CD4-positive, CD25-positive, alpha-beta regulatory T cell (primary cell): Measurements from ENCODE around the gene MYMX. TPM values are rescaled to one million over a fixed set of nuclear protein-coding genes. Genes with fewer than 3 reads are reported as not detected.
A peak's percentile ranks its signal among the peaks of the same experiment; 100 is the strongest.

Experiments used
- ATAC-seq, 2 donors: fragments of 150-1000 bp; cut with Tn5 transposase; one replicate each; pipeline ENCODE4 v1.10.0; 2021; ENCODE audit warnings: low read depth in 2 of 2, moderate number of reproducible peaks in 2 of 2, moderate library complexity in 1 of 2
- DNase-seq, 3 donors: peaks; one replicate each; pipeline versions ENCODE4 v3.0.0 to v3.0.0-alpha.2; 2012 to 2022; ENCODE audit warnings: mixed read lengths in 1 of 3
- H3K27ac ChIP-seq: one replicate; pipeline ENCODE4 v1.7.0; 2013; ENCODE audit warnings: mild to moderate bottlenecking, low read length; ENCODE audit not compliant: insufficient read depth, poor library complexity, severe bottlenecking
- H3K27me3 ChIP-seq: one replicate; pipeline ENCODE4 v1.7.0; 2013; ENCODE audit warnings: low read length; ENCODE audit not compliant: control insufficient read depth, insufficient read depth
- H3K36me3 ChIP-seq: one replicate; pipeline ENCODE4 v1.7.0; 2013; ENCODE audit warnings: mild to moderate bottlenecking, low read length, moderate library complexity; ENCODE audit not compliant: control insufficient read depth, insufficient read depth
- H3K4me1 ChIP-seq: 2 replicates; pipeline ENCODE4 v1.7.0; 2013; ENCODE audit warnings: mild to moderate bottlenecking, low read length; ENCODE audit not compliant: insufficient read depth, control insufficient read depth, poor library complexity, severe bottlenecking
- H3K4me3 ChIP-seq: one replicate; pipeline ENCODE4 v1.7.0; 2013; ENCODE audit warnings: low read depth, mild to moderate bottlenecking, low read length, moderate library complexity
- H3K9me3 ChIP-seq, 2 experiments: 1 replicate in 1 of 2; 2 replicates in 1 of 2; pipeline ENCODE4 v1.7.0; 2013; ENCODE audit warnings: low read length in 2 of 2, mild to moderate bottlenecking in 1 of 2, moderate library complexity in 1 of 2; ENCODE audit not compliant: control insufficient read depth in 2 of 2
- H3K27ac Mint-ChIP-seq, 3 donors: one replicate each; pipeline ENCODE4 v1.8.0; 2020 to 2022; ENCODE audit warnings: mild to moderate bottlenecking in 3 of 3, mixed read lengths in 3 of 3, moderate library complexity in 2 of 3
- H3K27me3 Mint-ChIP-seq: one replicate; pipeline ENCODE4 v1.8.0; 2022; ENCODE audit warnings: mild to moderate bottlenecking, mixed read lengths
- H3K36me3 Mint-ChIP-seq: one replicate; pipeline ENCODE4 v1.8.0; 2020; ENCODE audit warnings: mixed read lengths
- H3K4me1 Mint-ChIP-seq, 4 donors: one replicate each; pipeline ENCODE4 v1.8.0; 2020 to 2022; ENCODE audit warnings: mixed read lengths in 4 of 4, mild to moderate bottlenecking in 1 of 4
- H3K4me3 Mint-ChIP-seq, 4 donors: one replicate each; pipeline ENCODE4 v1.8.0; 2020 to 2022; ENCODE audit warnings: mild to moderate bottlenecking in 4 of 4, mixed read lengths in 4 of 4, moderate library complexity in 3 of 4
- H3K9me3 Mint-ChIP-seq, 7 donors: one replicate each; pipeline ENCODE4 v1.8.0; 2020 to 2022; ENCODE audit warnings: mixed read lengths in 7 of 7, mild to moderate bottlenecking in 3 of 7, moderate library complexity in 2 of 7
- polyA plus RNA-seq, 4 donors: library from polyadenylated mRNA; unstranded; fragments of 300-500 nt; fragmentation: Illumina TruSeq; gene quantifications; one replicate each; pipeline ENCODE4 v1.2.3, GENCODE V29; 2021
- total RNA-seq: library from RNA; stranded (reverse); gene quantifications from one replicate; pipeline ENCODE4 v1.2.3, GENCODE V29; 2022

MYMX gene
- total and polyA plus RNA-seq, 5 donors from 2014 or later = not detected

- H3K27me3 Mint-ChIP-seq = no peaks in the 10 kb centered on the region
- H3K4me1 ChIP-seq = peaks cover 9% of the 10 kb centered on the region
- DNase-seq (no peak), ATAC-seq (no peak)
- no peaks in the 10 kb centered on the region for H3K36me3 Mint-ChIP-seq
- no peak overlapping the region for H3K27ac ChIP-seq
- H3K4me1 Mint-ChIP-seq = peaks cover 0 to 6% (median 4%) of the 10 kb centered on the region in 4 donors
- H3K36me3 ChIP-seq = no peaks in the 10 kb centered on the region
- no peaks in the 10 kb centered on the region for H3K9me3 ChIP-seq
- no peaks in the 10 kb centered on the region for H3K27me3 ChIP-seq
- H3K4me3 Mint-ChIP-seq = no peak overlapping the region
- no peak overlapping the region for H3K4me3 ChIP-seq
- H3K9me3 Mint-ChIP-seq = no peaks in the 10 kb centered on the region
- peak overlapping the region in 1 of 3 donors; percentile 89 for H3K27ac Mint-ChIP-seq
Measured at GRCh38 chr6:44232676-44233566, 16.2 kb downstream of the MYMX start.

- Mint-ChIP-seq H3K4me1 (peaks cover 0 to 10% (median 7%) of the 10 kb centered on the region in 4 donors), H3K9me3 (no peaks in the 10 kb centered on the region)
- no peak overlapping the region for H3K27ac ChIP-seq
Measured at GRCh38 chr6:44233567-44234100, 16.9 kb downstream of the MYMX start.

DNA sequence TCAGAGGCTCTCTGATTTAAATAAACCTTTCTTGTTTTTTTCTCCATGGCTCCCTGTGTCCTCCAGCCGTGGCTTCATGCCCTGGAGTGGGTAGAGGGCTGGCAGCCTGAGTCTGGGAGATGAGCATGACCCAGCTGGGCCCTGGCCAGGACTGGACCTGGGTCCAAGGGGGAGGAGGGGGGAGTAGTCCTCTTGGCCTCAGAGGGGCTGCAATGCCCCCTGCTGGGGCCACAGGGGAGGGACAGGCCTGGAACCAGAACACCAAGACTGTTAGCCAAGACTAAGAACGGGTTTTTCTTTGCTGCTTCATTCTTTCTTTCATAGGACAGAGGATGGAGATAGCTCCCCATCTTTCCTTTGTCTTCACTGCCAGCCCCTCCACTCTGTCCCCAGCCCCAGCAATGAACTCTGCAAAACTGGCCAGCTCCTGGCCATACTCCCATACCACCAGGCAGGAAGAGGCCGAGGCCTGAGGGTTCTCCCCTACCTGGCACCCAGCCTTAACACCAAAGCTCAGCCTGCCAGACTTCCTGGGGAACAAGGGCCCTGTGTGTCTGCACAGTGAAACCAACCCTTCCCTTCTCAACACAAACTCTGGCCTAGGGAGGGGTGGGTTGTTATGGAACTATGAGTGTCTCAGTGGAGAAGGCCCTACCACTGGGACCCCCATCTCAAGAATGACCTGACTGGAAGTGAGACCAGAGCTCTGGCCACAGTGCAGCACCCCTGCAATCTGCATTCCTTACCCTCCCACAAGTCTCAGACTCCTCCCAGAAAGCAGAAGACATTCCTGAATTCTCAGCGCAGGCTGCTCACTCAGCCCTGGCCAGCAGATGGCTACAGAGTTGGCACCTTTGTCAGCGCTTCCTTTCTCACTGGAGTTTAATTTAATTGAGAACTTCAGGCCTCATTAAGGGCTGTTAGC, 17.6 kb downstream of the MYMX start:
- Histone ChIP-seq H3K4me1 (peaks cover 14% of the 10 kb centered on the region), H3K4me3 (no peak overlapping the region), H3K27ac (no peak overlapping the region), H3K27me3 (no peaks in the 10 kb centered on the region), H3K9me3 (no peaks in the 10 kb centered on the region), H3K36me3 (no peaks in the 10 kb centered on the region)
- H3K4me3 Mint-ChIP-seq = no peak overlapping the region
- no peak for DNase-seq
- H3K27me3 Mint-ChIP-seq = no peaks in the 10 kb centered on the region
- no peaks in the 10 kb centered on the region for H3K36me3 Mint-ChIP-seq
- peaks cover 0 to 10% (median 7%) of the 10 kb centered on the region in 4 donors for H3K4me1 Mint-ChIP-seq
- no peaks in the 10 kb centered on the region for H3K9me3 Mint-ChIP-seq
- peak overlapping the region in 1 of 3 donors; percentile 22 for H3K27ac Mint-ChIP-seq
- ATAC-seq = no peak

More at GRCh38 chr6:44233567-44234100, 16.9 kb downstream of the MYMX start:
- no peak overlapping the region for H3K4me3 ChIP-seq
- DNase-seq = no peak
- no peaks in the 10 kb centered on the region for H3K27me3 ChIP-seq
- H3K4me3 Mint-ChIP-seq = no peak overlapping the region
- H3K27me3 Mint-ChIP-seq = no peaks in the 10 kb centered on the region
- H3K9me3 ChIP-seq = no peaks in the 10 kb centered on the region
- no peaks in the 10 kb centered on the region for H3K36me3 Mint-ChIP-seq
- H3K36me3 ChIP-seq = no peaks in the 10 kb centered on the region
- ATAC-seq = no peak
- peaks cover 14% of the 10 kb centered on the region for H3K4me1 ChIP-seq
- H3K27ac Mint-ChIP-seq = peak overlapping the region in 1 of 3 donors; percentile 89

DNA sequence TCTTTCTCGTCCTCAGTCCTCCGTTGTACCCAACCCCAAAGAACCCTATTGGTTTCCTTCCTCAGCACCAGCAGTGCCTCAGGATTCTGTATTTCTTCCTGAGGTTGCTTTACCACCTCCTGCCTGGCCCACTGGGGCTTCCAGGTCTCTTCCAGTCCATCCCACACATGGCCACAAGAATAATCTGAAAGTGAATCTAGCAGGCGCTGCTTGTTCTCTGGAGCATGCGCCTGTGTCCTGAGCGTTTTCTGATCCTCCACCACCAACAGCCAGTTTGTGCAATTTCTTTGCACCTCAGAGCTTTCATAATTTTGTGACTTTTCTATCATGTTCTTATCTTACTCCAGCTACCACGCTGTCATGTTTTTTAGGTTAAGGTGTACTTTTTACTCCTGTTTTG, 18.5 kb downstream of the MYMX start:
- Mint-ChIP-seq H3K4me3 (peak overlapping the region in 2 of 4 donors; percentile 30 to 59), H3K36me3 (no peaks in the 10 kb centered on the region), H3K9me3 (no peaks in the 10 kb centered on the region), H3K27ac (peak overlapping the region in 2 of 3 donors; percentile 25 to 61), H3K27me3 (no peaks in the 10 kb centered on the region), H3K4me1 (peaks cover 0 to 10% (median 7%) of the 10 kb centered on the region in 4 donors)
- no peaks in the 10 kb centered on the region for H3K36me3 ChIP-seq
- no peak overlapping the region for H3K4me3 ChIP-seq
- ATAC-seq (no peak), DNase-seq (no peak)
- peaks cover 14% of the 10 kb centered on the region for H3K4me1 ChIP-seq
- H3K9me3 ChIP-seq = no peaks in the 10 kb centered on the region
- H3K27me3 ChIP-seq = no peaks in the 10 kb centered on the region
- H3K27ac ChIP-seq = no peak overlapping the region

DNA sequence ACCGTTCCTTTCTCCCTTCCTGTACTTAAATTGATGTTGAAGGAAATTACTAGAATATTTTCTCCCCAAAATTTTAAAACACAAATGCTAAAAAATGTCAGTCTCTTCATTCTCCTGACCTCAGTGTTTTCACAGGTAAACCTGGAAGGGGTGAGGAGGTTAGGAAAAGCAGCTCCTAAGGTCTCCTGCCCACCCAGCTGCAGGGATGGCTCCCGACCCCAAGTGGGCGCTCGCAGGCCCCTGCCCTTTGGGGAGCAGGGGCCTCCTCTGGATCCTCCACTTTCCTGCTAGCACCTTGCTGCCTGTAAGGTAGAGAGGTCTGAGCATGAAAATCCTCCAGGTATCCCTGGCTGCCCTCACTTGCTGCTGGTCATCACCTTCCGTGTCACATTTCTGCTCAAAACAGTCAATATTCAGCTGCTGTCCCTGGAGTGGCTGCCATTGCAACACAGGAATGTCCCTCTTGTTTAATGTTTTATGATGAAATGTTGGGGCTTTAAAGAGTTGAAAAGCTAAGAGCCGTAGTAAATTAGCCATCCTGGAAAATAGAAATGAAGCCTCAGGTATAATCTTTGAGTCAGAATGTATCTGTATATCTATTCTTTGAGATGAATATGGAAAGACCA, 19.3 kb downstream of the MYMX start:
- Histone ChIP-seq H3K36me3 (no peaks in the 10 kb centered on the region), H3K27me3 (no peaks in the 10 kb centered on the region), H3K27ac (no peak overlapping the region), H3K4me1 (peaks cover 14% of the 10 kb centered on the region), H3K4me3 (no peak overlapping the region), H3K9me3 (no peaks in the 10 kb centered on the region)
- Mint-ChIP-seq H3K9me3 (no peaks in the 10 kb centered on the region), H3K4me1 (peaks cover 0 to 10% (median 7%) of the 10 kb centered on the region in 4 donors), H3K36me3 (no peaks in the 10 kb centered on the region), H3K27me3 (no peaks in the 10 kb centered on the region), H3K27ac (no peak overlapping the region), H3K4me3 (peak overlapping the region in 2 of 4 donors; percentile 80 to 95)
- DNase-seq (no peak), ATAC-seq (no peak)

GRCh38 chr6:44237021-44237812, 20.5 kb downstream of the MYMX start:
- peak overlapping the region; percentile 87 for H3K27ac ChIP-seq
- no peaks in the 10 kb centered on the region for H3K9me3 ChIP-seq
- DNase-seq = peak in 2 of 3 donors; percentile 58 to 71
- peak; percentile 64 to 66 for ATAC-seq
- Mint-ChIP-seq H3K9me3 (no peaks in the 10 kb centered on the region), H3K27me3 (no peaks in the 10 kb centered on the region), H3K4me3 (peak overlapping the region; percentile 87 to 95 (median 90)), H3K36me3 (no peaks in the 10 kb centered on the region), H3K27ac (peak overlapping the region; percentile 91 to 95 (median 95)), H3K4me1 (peaks cover 0 to 10% (median 7%) of the 10 kb centered on the region in 4 donors)
- no peaks in the 10 kb centered on the region for H3K27me3 ChIP-seq
- H3K4me3 ChIP-seq = peak overlapping the region; percentile 74
- H3K36me3 ChIP-seq = no peaks in the 10 kb centered on the region
- H3K4me1 ChIP-seq = peaks cover 14% of the 10 kb centered on the region
